ENCODE results near the gene IL12RB2. TPM values are rescaled to one million over a fixed set of nuclear protein-coding genes. Genes with fewer than 3 reads are reported as not detected.

The IL12RB2 gene
- total RNA-seq, 1 donor from 2014 or later, result 0.06 TPM

DNA sequence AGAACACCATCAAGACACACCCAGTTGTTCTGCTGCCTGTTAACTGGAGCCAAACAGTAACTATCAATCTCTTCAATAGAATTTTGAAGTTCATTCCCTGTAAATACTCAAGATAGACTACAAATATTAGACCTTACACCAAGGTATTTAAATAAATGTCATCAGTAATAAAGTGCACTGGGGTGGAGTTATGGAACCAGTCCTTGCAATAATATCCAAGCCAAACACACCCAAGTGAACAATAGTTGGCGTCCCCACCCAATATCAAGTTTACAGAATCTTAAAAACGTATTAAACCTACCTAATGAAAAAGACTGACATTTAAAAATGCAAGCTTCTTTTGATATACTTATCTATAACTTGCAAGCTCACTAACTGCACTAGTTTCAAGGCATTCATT is 119.8 kb downstream of the IL12RB2 start:
- H3K9me3 ChIP-seq (ENCODE audit: low read depth), result no peaks in the 10 kb centered on the region
- Mint-ChIP-seq H3K4me3 (peak overlapping the region; percentile 99), H3K4me1 (peaks cover 35% of the 10 kb centered on the region), H3K27ac (no peak overlapping the region), H3K36me3 (peaks cover 43% of the 10 kb centered on the region), H3K27me3 (ENCODE audit: insufficient read depth, low read depth) (peaks cover 2% of the 10 kb centered on the region), H3K9me3 (no peaks in the 10 kb centered on the region)
- peak overlapping the region; percentile 80 for H3K4me3 ChIP-seq
- peaks cover 42% of the 10 kb centered on the region for H3K36me3 ChIP-seq
- H3K4me2 ChIP-seq, result peak overlapping the region; percentile 93
- H3K4me1 ChIP-seq, result peaks cover 22% of the 10 kb centered on the region
- no peak overlapping the region for H2AFZ ChIP-seq (replicated peaks)
- peak overlapping the region; percentile 95 for H3K9ac ChIP-seq
- DNase-seq (ENCODE audit: low spot score), result no peak
- peaks cover 75% of the 10 kb centered on the region for H4K20me1 ChIP-seq (ENCODE audit: low read depth)
- peaks cover 14% of the 10 kb centered on the region for H3F3A ChIP-seq (ENCODE audit: low read depth)
- H3K27me3 ChIP-seq, result peaks cover 12% of the 10 kb centered on the region
- TF ChIP-seq EZH2phosphoT487 (IDR thresholded peaks at IDR 0.05) (no peak), EZH2 (IDR thresholded peaks at IDR 0.05) (no peak)
- TF ChIP-seq, protein P1, sequence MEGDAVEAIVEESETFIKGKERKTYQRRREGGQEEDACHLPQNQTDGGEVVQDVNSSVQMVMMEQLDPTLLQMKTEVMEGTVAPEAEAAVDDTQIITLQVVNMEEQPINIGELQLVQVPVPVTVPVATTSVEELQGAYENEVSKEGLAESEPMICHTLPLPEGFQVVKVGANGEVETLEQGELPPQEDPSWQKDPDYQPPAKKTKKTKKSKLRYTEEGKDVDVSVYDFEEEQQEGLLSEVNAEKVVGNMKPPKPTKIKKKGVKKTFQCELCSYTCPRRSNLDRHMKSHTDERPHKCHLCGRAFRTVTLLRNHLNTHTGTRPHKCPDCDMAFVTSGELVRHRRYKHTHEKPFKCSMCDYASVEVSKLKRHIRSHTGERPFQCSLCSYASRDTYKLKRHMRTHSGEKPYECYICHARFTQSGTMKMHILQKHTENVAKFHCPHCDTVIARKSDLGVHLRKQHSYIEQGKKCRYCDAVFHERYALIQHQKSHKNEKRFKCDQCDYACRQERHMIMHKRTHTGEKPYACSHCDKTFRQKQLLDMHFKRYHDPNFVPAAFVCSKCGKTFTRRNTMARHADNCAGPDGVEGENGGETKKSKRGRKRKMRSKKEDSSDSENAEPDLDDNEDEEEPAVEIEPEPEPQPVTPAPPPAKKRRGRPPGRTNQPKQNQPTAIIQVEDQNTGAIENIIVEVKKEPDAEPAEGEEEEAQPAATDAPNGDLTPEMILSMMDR (IDR thresholded peaks at IDR 0.05), result no peak
- no peak overlapping the region for H3K27ac ChIP-seq
- peaks cover 78% of the 10 kb centered on the region for H3K79me2 ChIP-seq (ENCODE audit: low read depth)

DNA sequence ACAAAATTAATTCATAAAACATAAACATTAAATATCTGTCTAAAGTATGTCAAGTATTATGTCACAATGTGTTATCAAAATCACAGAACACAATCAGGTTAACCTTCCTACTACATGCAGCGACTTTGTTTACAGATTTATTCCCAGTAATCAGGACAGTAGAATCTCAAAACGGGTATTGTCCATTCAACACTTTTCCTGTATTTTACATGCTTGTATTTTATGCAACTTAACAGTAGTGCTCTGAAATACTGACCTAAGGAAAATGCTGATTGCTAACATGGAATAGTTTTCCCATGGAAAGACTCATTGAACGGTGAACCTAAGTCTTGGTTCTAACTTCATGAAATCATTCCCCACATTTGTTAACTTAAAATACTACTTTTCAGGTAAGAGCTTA is 120.3 kb downstream of the IL12RB2 start:
- no peak for TF ChIP-seq EZH2phosphoT487 (IDR thresholded peaks at IDR 0.05)
- TF ChIP-seq EZH2 (IDR thresholded peaks at IDR 0.05), result no peak
- TF ChIP-seq, protein P1 (IDR thresholded peaks at IDR 0.05), result no peak
- no peaks in the 10 kb centered on the region for H3K9me3 ChIP-seq (ENCODE audit: low read depth)
- H3K9ac ChIP-seq, result peak overlapping the region; percentile 95
- H3K4me1 ChIP-seq, result peaks cover 22% of the 10 kb centered on the region
- no peak overlapping the region for H2AFZ ChIP-seq (replicated peaks)
- H3K9me3 Mint-ChIP-seq, result no peaks in the 10 kb centered on the region
- H3K36me3 Mint-ChIP-seq, result peaks cover 40% of the 10 kb centered on the region
- H3F3A ChIP-seq (ENCODE audit: low read depth), result peaks cover 14% of the 10 kb centered on the region
- H3K4me3 ChIP-seq, result peak overlapping the region; percentile 80
- peaks cover 73% of the 10 kb centered on the region for H3K79me2 ChIP-seq (ENCODE audit: low read depth)
- peaks cover 35% of the 10 kb centered on the region for H3K4me1 Mint-ChIP-seq
- H3K4me3 Mint-ChIP-seq, result peak overlapping the region; percentile 99
- H4K20me1 ChIP-seq (ENCODE audit: low read depth), result peaks cover 70% of the 10 kb centered on the region
- peak overlapping the region; percentile 93 for H3K4me2 ChIP-seq
- DNase-seq (ENCODE audit: low spot score), result no peak
- H3K36me3 ChIP-seq, result peaks cover 42% of the 10 kb centered on the region
- H3K27me3 Mint-ChIP-seq (ENCODE audit: insufficient read depth, low read depth), result peaks cover 2% of the 10 kb centered on the region
- no peak overlapping the region for H3K27ac Mint-ChIP-seq
- H3K27ac ChIP-seq, result no peak overlapping the region
- H3K27me3 ChIP-seq, result peaks cover 12% of the 10 kb centered on the region

DNA sequence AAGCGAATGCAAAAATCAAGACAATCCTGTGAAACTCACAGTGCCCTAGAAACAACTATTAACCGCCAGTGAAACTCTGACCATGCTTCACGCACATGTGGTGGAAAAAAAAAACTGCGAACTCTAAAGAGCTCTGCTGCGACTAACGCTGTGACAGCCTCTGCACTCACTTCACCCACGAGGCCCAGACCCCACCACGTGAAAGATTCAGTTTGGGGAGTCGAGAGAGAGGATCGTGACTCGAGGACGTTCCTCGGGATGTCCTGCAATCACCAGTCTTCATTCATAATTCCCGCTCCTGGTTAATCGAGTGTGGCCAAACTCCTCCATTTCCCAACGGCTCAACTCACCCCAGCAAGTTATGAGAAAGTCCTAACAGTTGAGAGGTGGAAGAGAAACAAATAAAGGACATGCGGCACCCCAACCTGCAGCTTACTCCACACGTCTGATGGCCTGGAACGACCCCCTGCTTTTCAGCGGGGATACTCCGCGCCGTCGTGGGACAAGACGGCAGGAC is 121.4 kb downstream of the IL12RB2 start:
- Mint-ChIP-seq H3K4me3 (peak overlapping the region; percentile 99), H3K9me3 (no peaks in the 10 kb centered on the region), H3K36me3 (peaks cover 36% of the 10 kb centered on the region), H3K27ac (peak overlapping the region; percentile 74), H3K27me3 (ENCODE audit: insufficient read depth, low read depth) (peaks cover 5% of the 10 kb centered on the region), H3K4me1 (peaks cover 35% of the 10 kb centered on the region)
- Histone ChIP-seq H3K9me3 (ENCODE audit: low read depth) (no peaks in the 10 kb centered on the region), H3K79me2 (ENCODE audit: low read depth) (peaks cover 62% of the 10 kb centered on the region), H3K9ac (peak overlapping the region; percentile 95), H3K4me3 (peak overlapping the region; percentile 80), H3K27ac (no peak overlapping the region), H3K36me3 (peaks cover 34% of the 10 kb centered on the region), H2AFZ (replicated peaks) (no peak overlapping the region), H3K4me1 (peaks cover 22% of the 10 kb centered on the region), H3K4me2 (peak overlapping the region; percentile 93), H3F3A (ENCODE audit: low read depth) (peaks cover 11% of the 10 kb centered on the region), H4K20me1 (ENCODE audit: low read depth) (peaks cover 59% of the 10 kb centered on the region), H3K27me3 (peaks cover 12% of the 10 kb centered on the region)
- TF ChIP-seq EZH2phosphoT487 (IDR thresholded peaks at IDR 0.05) (no peak), EZH2 (IDR thresholded peaks at IDR 0.05) (no peak)
- TF ChIP-seq, protein P1 (IDR thresholded peaks at IDR 0.05), result no peak
- DNase-seq (ENCODE audit: low spot score), result peak; percentile 24

Measured in neural progenitor cell (in vitro differentiated cells).